ENCODE measurements around the gene TEKT1.

- TF ChIP-seq ZNF311 (CRISPR knock-in tag; IDR thresholded peaks at IDR 0.05) (no peak), ZNF121 (CRISPR knock-in tag; conservative IDR thresholded peaks at IDR 0.05) (no peak), RHOXF2B (CRISPR knock-in tag; conservative IDR thresholded peaks at IDR 0.05) (no peak), MTA1 (IDR thresholded peaks at IDR 0.05; ENCODE audit: borderline replicate concordance) (no peak)
Measured at GRCh38 chr17:6780886-6781285, 50.6 kb downstream of the TEKT1 start.
